GM12878 (cell line): ENCODE measurements around the gene ERMARD. TPM values are rescaled to one million over a fixed set of nuclear protein-coding genes. Genes with fewer than 3 reads are reported as not detected.

Source experiments
- ATAC-seq: fragments of 200-7000 bp; cut with Tn5 transposase; 3 replicates; pipeline ENCODE4 v1.9.1; 2020; ENCODE audit warnings: mild to moderate bottlenecking, moderate library complexity
- BruUV-seq: library from RNA; stranded (reverse); fragments of 400-500 nt; replicated peaks from 2 replicates; lab custom pipeline; 2021; lab: Mats Ljungman, UMichigan
- CTCF ChIA-PET: fragments of 300-600 bp; sonication (Branson Sonifier 250); formaldehyde crosslinking; extraction: SDS; loops from one replicate; lab custom pipeline; 2021; ENCODE audit warnings: inconsistent platforms; lab: Yijun Ruan, JAX
- POLR2A ChIA-PET: fragments of 350-600 bp; formaldehyde crosslinking; extraction: SDS; loops from one replicate; lab custom pipeline; 2021; ENCODE audit warnings: inconsistent platforms; lab: Charles Lee
- RAD21 ChIA-PET: fragments of 300-600 bp; sonication (Branson Sonifier 250); formaldehyde crosslinking; loops from one replicate; lab custom pipeline; 2023; ENCODE audit warnings: antibody characterized with exemption; ENCODE audit not compliant: unreplicated experiment; lab: Charles Lee
- SMC1A ChIA-PET: fragments of 300-600 bp; sonication (Branson Sonifier 250); formaldehyde crosslinking; loops from one replicate; lab custom pipeline; 2023; ENCODE audit not compliant: unreplicated experiment, uncharacterized antibody; lab: Charles Lee
- DNase-seq: peaks from one replicate; pipeline ENCODE4 v3.0.0-alpha.2; 2011; ENCODE audit warnings: low read depth, low spot score
- FAIRE-seq: peaks from 3 replicates; lab custom pipeline; 2011; peaks lifted over from hg19 to GRCh38; lab: Jason Lieb, UNC
- H2AFZ ChIP-seq: 2 replicates; pipeline ENCODE4 v1.6.0; 2011; ENCODE audit warnings: low read depth, low read length, control low read depth; ENCODE audit not compliant: control insufficient read depth
- H3K27ac ChIP-seq: 2 replicates; pipeline ENCODE4 v1.5.1; 2011; ENCODE audit warnings: control low read depth; ENCODE audit not compliant: control insufficient read depth, insufficient read depth
- H3K27me3 ChIP-seq, 2 experiments: replicated peaks in 1 of 2; 2 replicates each; pipeline versions ENCODE4 v1.6.0 to v1.6.1; 2011; ENCODE audit warnings: low read length in 1 of 2; ENCODE audit not compliant: control insufficient read depth in 2 of 2, insufficient read depth in 2 of 2
- H3K36me3 ChIP-seq, 2 experiments: 2 replicates each; pipeline ENCODE4 v1.5.1; 2011; ENCODE audit warnings: low read length in 1 of 2; ENCODE audit not compliant: control insufficient read depth in 2 of 2, insufficient read depth in 2 of 2
- H3K4me1 ChIP-seq: 2 replicates; pipeline ENCODE4 v1.6.1; 2011; ENCODE audit warnings: mild to moderate bottlenecking, low read length, moderate library complexity, mixed read lengths; ENCODE audit not compliant: control insufficient read depth, insufficient read depth
- H3K4me2 ChIP-seq: 2 replicates; pipeline ENCODE4 v1.6.0; 2011; ENCODE audit warnings: control low read depth; ENCODE audit not compliant: control insufficient read depth, insufficient read depth
- H3K4me3 ChIP-seq: fragments of 200-600 bp; sonication (generic); 2 replicates; pipeline ENCODE4 v1.5.1; 2016
- H3K79me2 ChIP-seq: 2 replicates; pipeline ENCODE4 v1.6.0; 2011; ENCODE audit warnings: low read length; ENCODE audit not compliant: control insufficient read depth, insufficient read depth
- H3K9ac ChIP-seq: 2 replicates; pipeline ENCODE4 v1.8.0; 2011; ENCODE audit warnings: low read length, control low read depth, mixed read lengths; ENCODE audit not compliant: control insufficient read depth, insufficient read depth
- H3K9me3 ChIP-seq: replicated peaks from 3 replicates; pipeline ENCODE4 v1.5.1; 2011; ENCODE audit warnings: mild to moderate bottlenecking, low read length; ENCODE audit not compliant: control insufficient read depth, insufficient read depth
- H4K20me1 ChIP-seq: 2 replicates; pipeline ENCODE4 v1.6.0; 2011; ENCODE audit not compliant: control insufficient read depth, insufficient read depth
- CTCF ChIP-seq, 3 experiments: IDR thresholded peaks in 2 of 3; conservative IDR thresholded peaks in 1 of 3; 2 replicates each; pipeline ENCODE4 v1.5.1; 2011; ENCODE audit warnings: low read depth in 3 of 3, low read length in 3 of 3, mild to moderate bottlenecking in 3 of 3, control low read depth in 2 of 3, moderate library complexity in 2 of 3, inconsistent platforms in 1 of 3, mixed read lengths in 1 of 3; ENCODE audit not compliant: control insufficient read depth in 2 of 3, insufficient read depth in 1 of 3; ENCODE audit errors: extremely low read depth in 1 of 3
- ELK1 ChIP-seq: IDR thresholded peaks from 2 replicates; pipeline ENCODE4 v1.6.1; 2012; ENCODE audit warnings: low read depth, low read length, improper control_type of control experiment
- HDGF ChIP-seq: fragments of 450-650 bp; IDR thresholded peaks from 2 replicates; pipeline ENCODE4 v1.6.1; 2016; ENCODE audit warnings: antibody characterized with exemption
- MYB ChIP-seq: fragments of 150-350 bp; IDR thresholded peaks from 2 replicates; pipeline ENCODE4 v1.6.1; 2014; ENCODE audit warnings: mild to moderate bottlenecking, low read depth, low read length, borderline replicate concordance
- POLR2AphosphoS2 ChIP-seq: IDR thresholded peaks from 2 replicates; pipeline ENCODE4 v1.6.1; 2011; ENCODE audit warnings: low read depth, mild to moderate bottlenecking, low read length, improper control_type of control experiment, moderate library complexity
- SMC3 ChIP-seq: IDR thresholded peaks from 2 replicates; pipeline ENCODE4 v1.6.1; 2011; ENCODE audit warnings: low read length, improper control_type of control experiment, borderline replicate concordance
- SUPT20H ChIP-seq: IDR thresholded peaks from 2 replicates; pipeline ENCODE4 v1.6.1; 2011; ENCODE audit warnings: low read depth, mild to moderate bottlenecking, low read length, moderate library complexity, borderline replicate concordance; ENCODE audit not compliant: control insufficient read depth
- TCF7 ChIP-seq: IDR thresholded peaks from 2 replicates; pipeline ENCODE4 v1.6.1; 2014; ENCODE audit warnings: antibody characterized with exemption, borderline replicate concordance
- ZBED1 ChIP-seq: IDR thresholded peaks from 2 replicates; pipeline ENCODE4 v1.6.1; 2016; ENCODE audit warnings: borderline replicate concordance
- WGBS: methylation state at CpG from one replicate; pipeline ENCODE4 v1.1.6; 2016; ENCODE audit warnings: low lambda C conversion rate; ENCODE audit not compliant: insufficient replicate concordance, insufficient coverage; ENCODE audit errors: missing lambda C conversion rate; 5-methylcytosine and 5-hydroxymethylcytosine counted together
- in situ Hi-C: fragments of 300-500 bp; cut with MboI; formaldehyde crosslinking; loops from 9 replicates; pipeline ENCODE4 v1.14.3; 2018; ENCODE audit warnings: mixed read lengths
- intact Hi-C: fragments of 100-400 bp; cut with micrococcal nuclease; formaldehyde crosslinking; loops from one replicate; pipeline ENCODE4 v1.14.2; 2022; ENCODE audit not compliant: unreplicated experiment
- polyA plus RNA-seq, 11 experiments: library from polyadenylated mRNA; depleted of rRNA in 4 of 11; unstranded in 6 of 11; stranded (reverse) in 5 of 11; fragments of >200 nt; fragmentation: Nextera tagmentation in 4 of 11; fragmentation: Illumina TruSeq in 1 of 11; extraction: Ambion mirVana in 4 of 11; extraction: Trizol in 1 of 11; gene quantifications; 1 replicate in 1 of 11; 2 replicates in 10 of 11; pipeline versions ENCODE4 v1.2.1 to v1.2.3, GENCODE V29; 2011 to 2016; ENCODE audit warnings: inconsistent platforms in 2 of 11, missing spikeins in 2 of 11, low read depth in 1 of 11
- total RNA-seq, 4 experiments: library from RNA; depleted of rRNA in 3 of 4; stranded (reverse); fragments of >200 nt in 3 of 4; fragmentation: Illumina TruSeq in 1 of 4; extraction: Trizol in 1 of 4; gene quantifications; 2 replicates each; pipeline versions ENCODE4 v1.2.1 to v1.2.3, GENCODE V29; 2013 to 2021

Gene ERMARD
- total and polyA plus RNA-seq, 10 of the 15 experiments (the other 5 are each of a cell fraction or from before 2014, with no cell fraction given): 24.4 to 63.3 (median 34.1) TPM

DNA sequence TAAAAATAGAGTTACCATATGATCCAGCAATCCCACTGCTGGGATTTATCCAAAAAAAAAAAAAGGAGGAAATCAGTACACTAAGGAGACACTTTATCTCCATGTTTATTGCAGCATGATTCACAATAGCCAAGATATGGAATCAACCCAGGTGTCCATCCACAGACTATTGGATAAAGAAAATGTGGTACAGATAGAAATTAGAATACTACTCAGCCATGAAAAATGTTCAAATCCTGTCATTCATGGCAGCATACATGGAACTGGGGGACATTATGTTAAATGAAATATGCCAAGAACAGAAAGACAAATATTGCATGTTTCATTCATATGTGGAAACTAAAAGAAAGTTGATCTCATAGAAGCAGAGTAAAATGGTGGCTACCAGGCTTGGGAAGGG, 75.3 kb downstream of the ERMARD start:
- no peak overlapping the region for H2AFZ ChIP-seq
- H3K4me1 ChIP-seq: no peaks in the 10 kb centered on the region
- intact Hi-C loops (no loop called here), in situ Hi-C loops (no loop called here)
- ChIA-PET POLR2A (no interaction called here), SMC1A (no interaction called here), CTCF (no interaction called here), RAD21 (no interaction called here)
- no peak overlapping the region for H3K27ac ChIP-seq
- H3K4me2 ChIP-seq: no peak overlapping the region
- BruUV-seq: no TSS peak
- TF ChIP-seq POLR2AphosphoS2 (no peak), CTCF (IDR thresholded peaks at IDR 0.05 in 2 of 3, conservative IDR thresholded peaks at IDR 0.05 in 1 of 3; ENCODE audit: control insufficient read depth in 2 of 3, extremely low read depth in 1 of 3, insufficient read depth in 1 of 3, low read depth in 3 of 3, low read length in 3 of 3) (no peak)
- H3K9ac ChIP-seq: no peak overlapping the region
- ATAC-seq (no peak), DNase-seq (no peak), FAIRE-seq (no peak)
- no peaks in the 10 kb centered on the region for H3K79me2 ChIP-seq
- no peaks in the 10 kb centered on the region for H4K20me1 ChIP-seq
- H3K4me3 ChIP-seq: no peak overlapping the region
- H3K9me3 ChIP-seq: no peaks in the 10 kb centered on the region; the same call in 2 of the 3 replicates
- no peaks in the 10 kb centered on the region for H3K36me3 ChIP-seq
- 0 out of 4 replicates have a peak, but pooled peaks cover 0 to 5% of the 10 kb centered on the region in 2 experiments for H3K27me3 ChIP-seq

- FAIRE-seq: no peak
- no peak for ATAC-seq
- Histone ChIP-seq H3K4me1 (no peaks in the 10 kb centered on the region), H3K4me3 (no peak overlapping the region), H3K27ac (no peak overlapping the region), H4K20me1 (no peaks in the 10 kb centered on the region), H3K36me3 (no peaks in the 10 kb centered on the region), H3K79me2 (no peaks in the 10 kb centered on the region), H3K9me3 (no peaks in the 10 kb centered on the region; the same call in 2 of the 3 replicates), H2AFZ (no peak overlapping the region), H3K4me2 (no peak overlapping the region), H3K9ac (no peak overlapping the region), H3K27me3 (0 out of 4 replicates have a peak, but pooled peaks cover 0 to 5% of the 10 kb centered on the region in 2 experiments)
- RAD21 ChIA-PET: no interaction called here
- no peak for DNase-seq
- 48% methylated on average over 8 of the region's 12 CpGs for WGBS
- intact Hi-C loops (no loop called here), in situ Hi-C loops (no loop called here)
- CTCF ChIA-PET: no interaction called here
- SMC1A ChIA-PET: no interaction called here
- POLR2A ChIA-PET: no interaction called here
- no TSS peak for BruUV-seq
- TF ChIP-seq ZBED1: no peak
- TF ChIP-seq TCF7: no peak
- TF ChIP-seq SMC3: no peak
- no peak for TF ChIP-seq ELK1
- TF ChIP-seq SUPT20H: no peak
- TF ChIP-seq MYB: no peak
- no peak for TF ChIP-seq HDGF
These were observed 75.9 kb downstream of the ERMARD start for GRCh38 chr6:169827290-169827717.
